OCI-LY7 (cell line): ENCODE data around the gene ANKFN1.

Experiments
- CTCF ChIP-seq: fragments of 200-600 bp; sonication (generic); conservative IDR thresholded peaks from 2 replicates; pipeline ENCODE4 v1.5.1; 2014; ENCODE audit warnings: mild to moderate bottlenecking, antibody characterized with exemption, low read length, moderate library complexity, mixed read lengths
- EZH2phosphoT487 ChIP-seq: fragments of 200-600 bp; sonication (generic); IDR thresholded peaks from 2 replicates; pipeline ENCODE4 v1.6.1; 2018; ENCODE audit warnings: low read depth, borderline replicate concordance, mild to moderate bottlenecking, mixed run types, antibody characterized with exemption, low read length, moderate library complexity, mixed read lengths

- TF ChIP-seq CTCF (no peak), EZH2phosphoT487 (no peak)
Observed at GRCh38 chr17:56186222-56186786, 33.0 kb downstream of the ANKFN1 start.
